Activated CD4-positive, alpha-beta T cell treated with anti-CD3 and anti-CD28 coated beads for 36 hours (primary cell): Measurements from ENCODE around the gene ZNF845. TPM values are rescaled to one million over a fixed set of nuclear protein-coding genes. Genes with fewer than 3 reads are reported as not detected.

Experiments
- total RNA-seq, 2 experiments: library from RNA; stranded (reverse); gene quantifications; one replicate each; pipeline ENCODE4 v1.2.3, GENCODE V29; 2021

ZNF845 gene
- total RNA-seq, 2 experiments from 2014 or later, result 5.9 to 6.3 TPM

Other genes starting within 250 kb of the ZNF845 start
- gene ZNF160, start 230.3 kb upstream of the ZNF845 start, total RNA-seq, result 10 to 100 TPM; 42.2 to 53.0 TPM
- 1 to 10 TPM; 3.2 to 3.3 TPM for gene ZNF415, start 200.8 kb upstream of the ZNF845 start, total RNA-seq
- 1 to 10 TPM; 8.5 to 9.2 TPM for gene ZNF347, start 174.7 kb upstream of the ZNF845 start, total RNA-seq
- gene ZNF665, start 140.4 kb upstream of the ZNF845 start, total RNA-seq, result 1 to 10 TPM; 6.5 to 8.7 TPM
- gene ZNF677, start 78.9 kb upstream of the ZNF845 start, total RNA-seq, result 1 to 10 TPM; 6.4 to 7.5 TPM
- gene VN1R2, start 75.5 kb upstream of the ZNF845 start, total RNA-seq, result not detected
- gene VN1R4, start 66.0 kb upstream of the ZNF845 start, total RNA-seq, result not detected
- gene ZNF525, start 32.0 kb downstream of the ZNF845 start, total RNA-seq, result 10 to 100 TPM; 21.5 to 27.8 TPM
- 10 to 100 TPM; 10.7 to 10.9 TPM for gene ZNF765, start 61.4 kb downstream of the ZNF845 start, total RNA-seq
- 10 to 100 TPM; 10.5 to 11.4 TPM for gene ZNF761, start 98.2 kb downstream of the ZNF845 start, total RNA-seq
- gene ZNF813, start 134.0 kb downstream of the ZNF845 start, total RNA-seq, result 1 to 10 TPM; 5.8 to 7.4 TPM
- 10 to 100 TPM; 24.3 to 29.7 TPM for gene ZNF331, start 204.4 kb downstream of the ZNF845 start, total RNA-seq